MM.1S (cell line): ENCODE measurements around the gene CSTF2.
A peak's percentile ranks its signal among the peaks of the same experiment; 100 is the strongest.

ENCODE experiments used
- CTCF ChIP-seq: fragments of 300-600 bp; sonication (generic); IDR thresholded peaks from 2 replicates; pipeline ENCODE4 v1.5.1; 2016; ENCODE audit warnings: antibody characterized with exemption, low read length, mixed read lengths
- EZH2 ChIP-seq: fragments of 300-600 bp; sonication (generic); optimal IDR thresholded peaks from 2 replicates; pipeline ENCODE3; 2017; ENCODE audit warnings: low read depth, mild to moderate bottlenecking, antibody characterized with exemption, low read length, mixed read lengths
- EZH2phosphoT487 ChIP-seq: fragments of 300-600 bp; sonication (generic); IDR thresholded peaks from 2 replicates; pipeline ENCODE4 v1.6.1; 2018; ENCODE audit warnings: antibody characterized with exemption, low read length

GRCh38 chrX:100819837-100820666, at the start of gene CSTF2:
- TF ChIP-seq CTCF (peak; percentile 12; the same call in 1 of the 2 replicates), EZH2 (no peak), EZH2phosphoT487 (no peak)
